GM12878 (cell line): Measurements from ENCODE around the gene RBMS1. TPM values are rescaled to one million over a fixed set of nuclear protein-coding genes. Genes with fewer than 3 reads are reported as not detected.

Source experiments
- ATAC-seq: fragments of 200-7000 bp; cut with Tn5 transposase; 3 replicates; pipeline ENCODE4 v1.9.1; 2020; ENCODE audit warnings: mild to moderate bottlenecking, moderate library complexity
- BruUV-seq: library from RNA; stranded (reverse); fragments of 400-500 nt; replicated peaks from 2 replicates; lab custom pipeline; 2021; lab: Mats Ljungman, UMichigan
- CTCF ChIA-PET: fragments of 300-600 bp; sonication (Branson Sonifier 250); formaldehyde crosslinking; extraction: SDS; loops from one replicate; lab custom pipeline; 2021; ENCODE audit warnings: inconsistent platforms; lab: Yijun Ruan, JAX
- POLR2A ChIA-PET: fragments of 350-600 bp; formaldehyde crosslinking; extraction: SDS; loops from one replicate; lab custom pipeline; 2021; ENCODE audit warnings: inconsistent platforms; lab: Charles Lee
- RAD21 ChIA-PET: fragments of 300-600 bp; sonication (Branson Sonifier 250); formaldehyde crosslinking; loops from one replicate; lab custom pipeline; 2023; ENCODE audit warnings: antibody characterized with exemption; ENCODE audit not compliant: unreplicated experiment; lab: Charles Lee
- SMC1A ChIA-PET: fragments of 300-600 bp; sonication (Branson Sonifier 250); formaldehyde crosslinking; loops from one replicate; lab custom pipeline; 2023; ENCODE audit not compliant: unreplicated experiment, uncharacterized antibody; lab: Charles Lee
- DNase-seq: peaks from one replicate; pipeline ENCODE4 v3.0.0-alpha.2; 2011; ENCODE audit warnings: low read depth, low spot score
- FAIRE-seq: peaks from 3 replicates; lab custom pipeline; 2011; peaks lifted over from hg19 to GRCh38; lab: Jason Lieb, UNC
- H2AFZ ChIP-seq: 2 replicates; pipeline ENCODE4 v1.6.0; 2011; ENCODE audit warnings: low read depth, low read length, control low read depth; ENCODE audit not compliant: control insufficient read depth
- H3K27ac ChIP-seq: 2 replicates; pipeline ENCODE4 v1.5.1; 2011; ENCODE audit warnings: control low read depth; ENCODE audit not compliant: control insufficient read depth, insufficient read depth
- H3K27me3 ChIP-seq, 2 experiments: replicated peaks in 1 of 2; 2 replicates each; pipeline versions ENCODE4 v1.6.0 to v1.6.1; 2011; ENCODE audit warnings: low read length in 1 of 2; ENCODE audit not compliant: control insufficient read depth in 2 of 2, insufficient read depth in 2 of 2
- H3K36me3 ChIP-seq, 2 experiments: 2 replicates each; pipeline ENCODE4 v1.5.1; 2011; ENCODE audit warnings: low read length in 1 of 2; ENCODE audit not compliant: control insufficient read depth in 2 of 2, insufficient read depth in 2 of 2
- H3K4me1 ChIP-seq: 2 replicates; pipeline ENCODE4 v1.6.1; 2011; ENCODE audit warnings: mild to moderate bottlenecking, low read length, moderate library complexity, mixed read lengths; ENCODE audit not compliant: control insufficient read depth, insufficient read depth
- H3K4me2 ChIP-seq: 2 replicates; pipeline ENCODE4 v1.6.0; 2011; ENCODE audit warnings: control low read depth; ENCODE audit not compliant: control insufficient read depth, insufficient read depth
- H3K4me3 ChIP-seq: fragments of 200-600 bp; sonication (generic); 2 replicates; pipeline ENCODE4 v1.5.1; 2016
- H3K79me2 ChIP-seq: 2 replicates; pipeline ENCODE4 v1.6.0; 2011; ENCODE audit warnings: low read length; ENCODE audit not compliant: control insufficient read depth, insufficient read depth
- H3K9ac ChIP-seq: 2 replicates; pipeline ENCODE4 v1.8.0; 2011; ENCODE audit warnings: low read length, control low read depth, mixed read lengths; ENCODE audit not compliant: control insufficient read depth, insufficient read depth
- H3K9me3 ChIP-seq: replicated peaks from 3 replicates; pipeline ENCODE4 v1.5.1; 2011; ENCODE audit warnings: mild to moderate bottlenecking, low read length; ENCODE audit not compliant: control insufficient read depth, insufficient read depth
- H4K20me1 ChIP-seq: 2 replicates; pipeline ENCODE4 v1.6.0; 2011; ENCODE audit not compliant: control insufficient read depth, insufficient read depth
- ATF3 ChIP-seq: IDR thresholded peaks from 2 replicates; pipeline ENCODE4 v1.6.1; 2011; ENCODE audit warnings: low read depth, mild to moderate bottlenecking, low read length, moderate library complexity, borderline replicate concordance; ENCODE audit errors: extremely low read depth
- CHD4 ChIP-seq: fragments of 200-600 bp; sonication (generic); IDR thresholded peaks from 2 replicates; pipeline ENCODE4 v1.6.1; 2016; ENCODE audit warnings: mild to moderate bottlenecking
- CREM ChIP-seq: IDR thresholded peaks from 2 replicates; pipeline ENCODE4 v1.6.1; 2014; ENCODE audit warnings: antibody characterized with exemption, low read depth
- FOS ChIP-seq: IDR thresholded peaks from 3 replicates; pipeline ENCODE4 v1.6.1; 2011; ENCODE audit warnings: borderline replicate concordance; ENCODE audit not compliant: insufficient read length; ENCODE audit errors: extremely low read depth
- HDAC2 ChIP-seq: fragments of 200-600 bp; sonication (generic); IDR thresholded peaks from 2 replicates; pipeline ENCODE4 v1.6.1; 2017
- KAT2A ChIP-seq: conservative IDR thresholded peaks from 2 replicates; pipeline ENCODE4 v1.6.1; 2011; ENCODE audit warnings: low read depth, low read length; ENCODE audit not compliant: control insufficient read depth
- KDM1A ChIP-seq: fragments of 200-600 bp; sonication (generic); IDR thresholded peaks from 2 replicates; pipeline ENCODE4 v1.6.1; 2016; ENCODE audit warnings: borderline replicate concordance
- MYC ChIP-seq: IDR thresholded peaks from 2 replicates; pipeline ENCODE4 v1.6.1; 2011; ENCODE audit warnings: mild to moderate bottlenecking, low read length, moderate library complexity, inconsistent platforms; ENCODE audit not compliant: insufficient read depth, insufficient replicate concordance, insufficient read length, severe bottlenecking
- NFIC ChIP-seq: IDR thresholded peaks from 2 replicates; pipeline ENCODE4 v1.6.1; 2012; ENCODE audit warnings: low read depth, mild to moderate bottlenecking, inconsistent platforms, low read length, moderate library complexity
- NKRF ChIP-seq: fragments of 450-650 bp; conservative IDR thresholded peaks from 2 replicates; pipeline ENCODE4 v1.6.1; 2017; ENCODE audit warnings: mild to moderate bottlenecking, moderate library complexity
- TAF1 ChIP-seq: IDR thresholded peaks from 2 replicates; pipeline ENCODE4 v1.6.1; 2011; ENCODE audit warnings: mild to moderate bottlenecking, low read depth, low read length, borderline replicate concordance
- USF2 ChIP-seq: IDR thresholded peaks from 2 replicates; pipeline ENCODE4 v1.6.1; 2011; ENCODE audit warnings: low read depth, low read length, improper control_type of control experiment, borderline replicate concordance
- ZNF687 ChIP-seq: fragments of 450-650 bp; IDR thresholded peaks from 2 replicates; pipeline ENCODE4 v1.6.1; 2017; ENCODE audit warnings: mild to moderate bottlenecking, moderate library complexity
- ZSCAN29 ChIP-seq: fragments of 450-650 bp; IDR thresholded peaks from 2 replicates; pipeline ENCODE4 v1.6.1; 2017; ENCODE audit warnings: mild to moderate bottlenecking, moderate library complexity
- WGBS: methylation state at CpG from one replicate; pipeline ENCODE4 v1.1.6; 2016; ENCODE audit warnings: low lambda C conversion rate; ENCODE audit not compliant: insufficient replicate concordance, insufficient coverage; ENCODE audit errors: missing lambda C conversion rate; 5-methylcytosine and 5-hydroxymethylcytosine counted together
- in situ Hi-C: fragments of 300-500 bp; cut with MboI; formaldehyde crosslinking; loops from 9 replicates; pipeline ENCODE4 v1.14.3; 2018; ENCODE audit warnings: mixed read lengths
- intact Hi-C: fragments of 100-400 bp; cut with micrococcal nuclease; formaldehyde crosslinking; loops from one replicate; pipeline ENCODE4 v1.14.2; 2022; ENCODE audit not compliant: unreplicated experiment
- polyA plus RNA-seq, 11 experiments: library from polyadenylated mRNA; depleted of rRNA in 4 of 11; unstranded in 6 of 11; stranded (reverse) in 5 of 11; fragments of >200 nt; fragmentation: Nextera tagmentation in 4 of 11; fragmentation: Illumina TruSeq in 1 of 11; extraction: Ambion mirVana in 4 of 11; extraction: Trizol in 1 of 11; gene quantifications; 1 replicate in 1 of 11; 2 replicates in 10 of 11; pipeline versions ENCODE4 v1.2.1 to v1.2.3, GENCODE V29; 2011 to 2016; ENCODE audit warnings: inconsistent platforms in 2 of 11, missing spikeins in 2 of 11, low read depth in 1 of 11
- total RNA-seq, 4 experiments: library from RNA; depleted of rRNA in 3 of 4; stranded (reverse); fragments of >200 nt in 3 of 4; fragmentation: Illumina TruSeq in 1 of 4; extraction: Trizol in 1 of 4; gene quantifications; 2 replicates each; pipeline versions ENCODE4 v1.2.1 to v1.2.3, GENCODE V29; 2013 to 2021

Gene RBMS1
- total and polyA plus RNA-seq, 10 of the 15 experiments (the other 5 are each of a cell fraction or from before 2014, with no cell fraction given), result 0.04 to 0.31 (median 0.17) TPM; not detected in 1

- Histone ChIP-seq H3K9ac (no peak overlapping the region), H3K4me1 (no peaks in the 10 kb centered on the region), H4K20me1 (no peaks in the 10 kb centered on the region), H3K36me3 (no peaks in the 10 kb centered on the region), H3K27me3 (peaks cover 0 to 2% of the 10 kb centered on the region in 2 experiments; a peak in 1 of 4 replicates), H3K4me2 (no peak overlapping the region), H2AFZ (no peak overlapping the region), H3K79me2 (no peaks in the 10 kb centered on the region)
- no peak for ATAC-seq
- 79% methylated on average over 4 of the region's 4 CpGs for WGBS
- in situ Hi-C loops (no loop called here), intact Hi-C loops (no loop called here)
- ChIA-PET RAD21 (no interaction called here), SMC1A (no interaction called here), POLR2A (no interaction called here), CTCF (interaction anchor here (0.6 kb wide), 1 partner anchor 602 kb away, joined by 3 read pairs; no protein-coding TSS in a partner anchor)
- TF ChIP-seq MYC, result no peak
- no peak for TF ChIP-seq NKRF
- TF ChIP-seq CHD4, result no peak
- TF ChIP-seq CREM, result no peak
- no peak for TF ChIP-seq ATF3
- TF ChIP-seq KDM1A, result no peak
- no peak for TF ChIP-seq NFIC
- no peak for TF ChIP-seq TAF1
- no peak for TF ChIP-seq KAT2A
- TF ChIP-seq FOS, result no peak
- TF ChIP-seq USF2, result no peak
- TF ChIP-seq HDAC2, result no peak
- TF ChIP-seq ZSCAN29, result no peak
- TF ChIP-seq ZNF687, result no peak
- TF ChIP-seq, all 136 proteins: peak for 0
- DNase-seq, result no peak
- H3K9me3 ChIP-seq, result no peaks in the 10 kb centered on the region
- no peak for FAIRE-seq
- no peak overlapping the region for H3K27ac ChIP-seq
- H3K4me3 ChIP-seq, result no peak overlapping the region
- no TSS peak for BruUV-seq
Measured at GRCh38 chr2:160375037-160375436, 118.6 kb downstream of the RBMS1 start.
